MM.1S (cell line): Measurements from ENCODE around the gene ARVCF.

Experiments used
- DNase-seq: peaks from one replicate; pipeline ENCODE4 v3.0.0-alpha.2; 2015
- H2AFZ ChIP-seq: fragments of 300-600 bp; sonication (generic); 2 replicates; pipeline ENCODE4 v1.6.0; 2016; ENCODE audit warnings: antibody characterized with exemption, low read length
- H3F3A ChIP-seq: fragments of 300-600 bp; sonication (generic); 2 replicates; pipeline ENCODE4 v1.6.1; 2016; ENCODE audit warnings: mild to moderate bottlenecking, antibody characterized with exemption, low read length, moderate library complexity, mixed read lengths; ENCODE audit not compliant: insufficient read depth
- H3K27ac ChIP-seq: fragments of 300-600 bp; sonication (generic); 2 replicates; pipeline ENCODE4 v1.5.1; 2016; ENCODE audit warnings: mild to moderate bottlenecking, low read length
- H3K27me3 ChIP-seq: fragments of 300-600 bp; sonication (generic); replicated peaks from 2 replicates; pipeline ENCODE4 v1.6.0; 2016; ENCODE audit warnings: low read length; ENCODE audit not compliant: insufficient read depth
- H3K36me3 ChIP-seq: fragments of 300-600 bp; sonication (generic); replicated peaks from 2 replicates; pipeline ENCODE4 v1.6.1; 2016; ENCODE audit warnings: mild to moderate bottlenecking, low read length, mixed read lengths; ENCODE audit not compliant: insufficient read depth
- H3K4me1 ChIP-seq: fragments of 300-600 bp; sonication (generic); 2 replicates; pipeline ENCODE4 v1.6.1; 2016; ENCODE audit warnings: low read length, mixed read lengths
- H3K4me2 ChIP-seq: fragments of 300-600 bp; sonication (generic); 2 replicates; pipeline ENCODE4 v1.6.0; 2016; ENCODE audit warnings: low read depth, low read length
- H3K4me3 ChIP-seq: fragments of 300-600 bp; sonication (generic); 2 replicates; pipeline ENCODE4 v1.5.1; 2016; ENCODE audit warnings: low read length, mixed read lengths
- H3K79me2 ChIP-seq: fragments of 300-600 bp; sonication (generic); 2 replicates; pipeline ENCODE4 v1.6.1; 2016; ENCODE audit warnings: mixed run types, low read length, mixed read lengths
- H3K9ac ChIP-seq: fragments of 300-600 bp; sonication (generic); 2 replicates; pipeline ENCODE4 v1.6.1; 2016; ENCODE audit warnings: low read length, mixed read lengths
- H3K9me2 ChIP-seq: fragments of 300-600 bp; sonication (generic); replicated peaks from 2 replicates; pipeline ENCODE4 v1.6.1; 2016; ENCODE audit warnings: mild to moderate bottlenecking, low read length, mixed read lengths; ENCODE audit not compliant: insufficient read depth
- H3K9me3 ChIP-seq: fragments of 300-600 bp; sonication (generic); replicated peaks from 2 replicates; pipeline ENCODE4 v1.6.1; 2016; ENCODE audit warnings: mild to moderate bottlenecking, low read length, mixed read lengths; ENCODE audit not compliant: insufficient read depth
- H4K20me1 ChIP-seq: fragments of 300-600 bp; sonication (generic); 2 replicates; pipeline ENCODE4 v1.6.1; 2016; ENCODE audit warnings: mild to moderate bottlenecking, low read length, moderate library complexity, mixed read lengths; ENCODE audit not compliant: insufficient read depth
- CTCF ChIP-seq: fragments of 300-600 bp; sonication (generic); IDR thresholded peaks from 2 replicates; pipeline ENCODE4 v1.5.1; 2016; ENCODE audit warnings: antibody characterized with exemption, low read length, mixed read lengths
- EZH2 ChIP-seq: fragments of 300-600 bp; sonication (generic); optimal IDR thresholded peaks from 2 replicates; pipeline ENCODE3; 2017; ENCODE audit warnings: low read depth, mild to moderate bottlenecking, antibody characterized with exemption, low read length, mixed read lengths
- EZH2phosphoT487 ChIP-seq: fragments of 300-600 bp; sonication (generic); IDR thresholded peaks from 2 replicates; pipeline ENCODE4 v1.6.1; 2018; ENCODE audit warnings: antibody characterized with exemption, low read length

Gene ARVCF

GRCh38 chr22:20040327-20041200 lies 23.9 kb upstream of the ARVCF start:
- Histone ChIP-seq H3K4me3 (no peak overlapping the region), H2AFZ (no peak overlapping the region), H3K27me3 (no peaks in the 10 kb centered on the region), H3F3A (no peaks in the 10 kb centered on the region), H3K36me3 (no peaks in the 10 kb centered on the region), H3K4me1 (peaks cover 6% of the 10 kb centered on the region), H3K27ac (no peak overlapping the region), H4K20me1 (no peaks in the 10 kb centered on the region), H3K9ac (no peak overlapping the region), H3K4me2 (no peak overlapping the region), H3K9me2 (no peaks in the 10 kb centered on the region), H3K79me2 (no peaks in the 10 kb centered on the region), H3K9me3 (no peaks in the 10 kb centered on the region)
- DNase-seq = no peak
- TF ChIP-seq EZH2 (no peak), EZH2phosphoT487 (no peak), CTCF (no peak)

GRCh38 chr22:20039683-20040325 lies 23.2 kb upstream of the ARVCF start:
- H3K9ac ChIP-seq = no peak overlapping the region

GRCh38 chr22:20038574-20038973 lies 22.0 kb upstream of the ARVCF start:
- Histone ChIP-seq H3K27ac (no peak overlapping the region), H3F3A (no peaks in the 10 kb centered on the region), H3K36me3 (no peaks in the 10 kb centered on the region), H3K79me2 (no peaks in the 10 kb centered on the region), H3K9me2 (no peaks in the 10 kb centered on the region), H3K4me1 (peaks cover 8% of the 10 kb centered on the region), H3K9ac (no peak overlapping the region), H3K27me3 (no peaks in the 10 kb centered on the region), H3K4me3 (no peak overlapping the region), H3K9me3 (no peaks in the 10 kb centered on the region), H3K4me2 (no peak overlapping the region), H4K20me1 (no peaks in the 10 kb centered on the region), H2AFZ (no peak overlapping the region)
- TF ChIP-seq EZH2 (no peak), EZH2phosphoT487 (no peak), CTCF (no peak)
- no peak for DNase-seq

More at GRCh38 chr22:20039683-20040325, 23.2 kb upstream of the ARVCF start:
- no peaks in the 10 kb centered on the region for H3F3A ChIP-seq
- no peak overlapping the region for H3K4me3 ChIP-seq
- no peaks in the 10 kb centered on the region for H3K9me3 ChIP-seq
- no peaks in the 10 kb centered on the region for H3K9me2 ChIP-seq
- no peak overlapping the region for H3K4me2 ChIP-seq
- no peaks in the 10 kb centered on the region for H4K20me1 ChIP-seq
- no peaks in the 10 kb centered on the region for H3K36me3 ChIP-seq
- peaks cover 8% of the 10 kb centered on the region for H3K4me1 ChIP-seq
- no peak for DNase-seq
- no peak overlapping the region for H2AFZ ChIP-seq
- H3K27ac ChIP-seq = no peak overlapping the region
- H3K79me2 ChIP-seq = no peaks in the 10 kb centered on the region
- no peaks in the 10 kb centered on the region for H3K27me3 ChIP-seq
- no peak for TF ChIP-seq EZH2
- TF ChIP-seq EZH2phosphoT487 = no peak
- TF ChIP-seq CTCF = no peak
